KMS-11 (cell line): ENCODE results near the gene SHROOM1.

Source experiments
- H2AFZ ChIP-seq: fragments of 200-600 bp; sonication (generic); 2 replicates; pipeline ENCODE4 v1.6.1; 2016; ENCODE audit warnings: antibody characterized with exemption, mixed run types, low read depth
- H3K27ac ChIP-seq: fragments of 200-600 bp; sonication (generic); 2 replicates; pipeline ENCODE4 v1.6.1; 2016; ENCODE audit warnings: mild to moderate bottlenecking, mixed run types
- H3K27me3 ChIP-seq: fragments of 200-600 bp; sonication (generic); 2 replicates; pipeline ENCODE4 v1.6.1; 2017; ENCODE audit warnings: mild to moderate bottlenecking, low read depth, mixed run types, moderate library complexity; ENCODE audit not compliant: insufficient read depth
- H3K36me3 ChIP-seq: fragments of 200-600 bp; sonication (generic); 2 replicates; pipeline ENCODE4 v1.6.1; 2017; ENCODE audit warnings: mild to moderate bottlenecking, mixed run types; ENCODE audit not compliant: insufficient read depth
- H3K4me1 ChIP-seq: fragments of 200-600 bp; sonication (generic); 2 replicates; pipeline ENCODE4 v1.6.1; 2016; ENCODE audit warnings: mild to moderate bottlenecking, low read depth, mixed run types; ENCODE audit not compliant: poor library complexity, severe bottlenecking
- H3K4me2 ChIP-seq: fragments of 200-600 bp; sonication (generic); 2 replicates; pipeline ENCODE4 v1.7.0; 2016; ENCODE audit warnings: mild to moderate bottlenecking, mixed run types
- H3K4me3 ChIP-seq: fragments of 200-600 bp; sonication (generic); IDR thresholded peaks from 2 replicates; pipeline ENCODE4 v1.6.1; 2017; ENCODE audit warnings: low read depth, low read length, mixed read lengths; ENCODE audit not compliant: insufficient read depth
- H3K79me2 ChIP-seq: fragments of 200-600 bp; sonication (generic); 2 replicates; pipeline ENCODE4 v1.6.1; 2016; ENCODE audit warnings: low read depth, mixed run types; ENCODE audit not compliant: insufficient read depth
- H3K9ac ChIP-seq: fragments of 200-600 bp; sonication (generic); 2 replicates; pipeline ENCODE4 v1.6.1; 2016; ENCODE audit warnings: mild to moderate bottlenecking, mixed run types
- H4K20me1 ChIP-seq: fragments of 200-600 bp; sonication (generic); 2 replicates; pipeline ENCODE4 v1.6.1; 2016; ENCODE audit warnings: mild to moderate bottlenecking, mixed run types; ENCODE audit not compliant: insufficient read depth
- TF ChIP-seq, protein P1 (sequence below): fragments of 200-600 bp; sonication (generic); conservative IDR thresholded peaks from 2 replicates; pipeline ENCODE4 v1.6.1; 2017; ENCODE audit warnings: low read depth, mild to moderate bottlenecking, antibody characterized with exemption, low read length, moderate library complexity, mixed read lengths

Gene SHROOM1

DNA sequence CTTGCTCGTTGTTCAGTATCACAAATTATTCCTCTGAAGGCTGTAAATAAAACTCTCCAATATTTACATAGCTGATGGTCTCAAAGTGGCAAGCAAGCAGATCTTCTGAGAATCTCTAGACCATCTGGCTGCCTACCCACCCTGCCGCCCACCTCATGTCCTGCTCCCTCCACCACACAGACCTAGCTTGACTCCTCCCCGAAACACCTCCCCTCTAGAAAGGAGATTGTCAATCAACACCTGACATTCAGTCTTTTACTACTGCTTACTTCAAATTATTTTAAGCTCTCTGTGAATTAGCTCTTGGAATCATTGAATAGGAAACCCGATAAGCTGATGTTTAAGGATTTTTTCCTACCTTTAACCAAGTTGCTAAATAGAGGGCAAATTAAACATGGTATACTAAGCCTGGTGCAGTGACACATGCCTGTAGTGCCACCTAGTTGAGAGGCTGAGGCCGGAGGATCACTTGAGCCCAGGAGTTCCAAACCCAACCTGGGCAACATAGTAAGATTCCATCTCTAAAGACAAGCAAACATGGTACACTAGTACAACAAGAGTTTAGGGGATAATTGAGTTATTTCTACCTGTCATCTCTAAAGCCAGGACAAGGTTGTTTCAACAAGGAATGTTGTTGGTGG lies 28.3 kb downstream of the SHROOM1 start:
- no peak overlapping the region for H3K4me3 ChIP-seq
- H3K27ac ChIP-seq: no peak overlapping the region
- TF ChIP-seq, protein P1, sequence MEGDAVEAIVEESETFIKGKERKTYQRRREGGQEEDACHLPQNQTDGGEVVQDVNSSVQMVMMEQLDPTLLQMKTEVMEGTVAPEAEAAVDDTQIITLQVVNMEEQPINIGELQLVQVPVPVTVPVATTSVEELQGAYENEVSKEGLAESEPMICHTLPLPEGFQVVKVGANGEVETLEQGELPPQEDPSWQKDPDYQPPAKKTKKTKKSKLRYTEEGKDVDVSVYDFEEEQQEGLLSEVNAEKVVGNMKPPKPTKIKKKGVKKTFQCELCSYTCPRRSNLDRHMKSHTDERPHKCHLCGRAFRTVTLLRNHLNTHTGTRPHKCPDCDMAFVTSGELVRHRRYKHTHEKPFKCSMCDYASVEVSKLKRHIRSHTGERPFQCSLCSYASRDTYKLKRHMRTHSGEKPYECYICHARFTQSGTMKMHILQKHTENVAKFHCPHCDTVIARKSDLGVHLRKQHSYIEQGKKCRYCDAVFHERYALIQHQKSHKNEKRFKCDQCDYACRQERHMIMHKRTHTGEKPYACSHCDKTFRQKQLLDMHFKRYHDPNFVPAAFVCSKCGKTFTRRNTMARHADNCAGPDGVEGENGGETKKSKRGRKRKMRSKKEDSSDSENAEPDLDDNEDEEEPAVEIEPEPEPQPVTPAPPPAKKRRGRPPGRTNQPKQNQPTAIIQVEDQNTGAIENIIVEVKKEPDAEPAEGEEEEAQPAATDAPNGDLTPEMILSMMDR: no peak

DNA sequence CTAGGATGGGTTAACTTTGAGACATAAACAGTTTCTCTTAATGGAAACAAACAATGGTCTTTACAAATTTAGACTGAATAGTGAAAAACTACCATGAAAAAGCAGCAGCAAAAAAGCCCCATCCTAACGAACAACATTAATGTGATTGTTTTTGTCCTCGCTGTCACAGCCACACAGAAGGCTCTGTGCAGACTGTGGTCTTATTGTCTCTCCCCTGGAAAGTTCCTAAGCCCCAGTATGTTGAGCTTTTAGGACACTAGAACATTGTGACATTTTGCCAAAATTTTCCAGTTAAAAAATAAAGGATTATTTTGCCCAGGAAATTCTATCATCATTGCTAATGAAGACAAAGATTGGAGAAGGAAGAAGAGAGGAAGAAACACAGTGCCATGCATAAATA lies 29.9 kb downstream of the SHROOM1 start:
- Histone ChIP-seq H3K36me3 (no peaks in the 10 kb centered on the region), H4K20me1 (no peaks in the 10 kb centered on the region), H2AFZ (no peak overlapping the region), H3K27ac (no peak overlapping the region), H3K4me3 (no peak overlapping the region), H3K4me2 (no peak overlapping the region), H3K9ac (no peak overlapping the region), H3K79me2 (no peaks in the 10 kb centered on the region), H3K27me3 (no peaks in the 10 kb centered on the region), H3K4me1 (no peaks in the 10 kb centered on the region)
- TF ChIP-seq, protein P1: no peak

More for the DNA sequence above, 28.3 kb downstream of the SHROOM1 start:
- H4K20me1 ChIP-seq: no peaks in the 10 kb centered on the region
- H3K79me2 ChIP-seq: no peaks in the 10 kb centered on the region
- H3K9ac ChIP-seq: no peak overlapping the region
- H3K36me3 ChIP-seq: no peaks in the 10 kb centered on the region
- no peaks in the 10 kb centered on the region for H3K27me3 ChIP-seq
- no peak overlapping the region for H2AFZ ChIP-seq
- H3K4me2 ChIP-seq: no peak overlapping the region
- H3K4me1 ChIP-seq: no peaks in the 10 kb centered on the region

GRCh38 chr5:132799392-132799791 lies 31.1 kb downstream of the SHROOM1 start:
- TF ChIP-seq, protein P1: no peak
- Histone ChIP-seq H3K27me3 (no peaks in the 10 kb centered on the region), H3K4me3 (no peak overlapping the region), H3K79me2 (no peaks in the 10 kb centered on the region), H4K20me1 (no peaks in the 10 kb centered on the region), H3K4me1 (no peaks in the 10 kb centered on the region), H3K36me3 (no peaks in the 10 kb centered on the region), H3K9ac (no peak overlapping the region), H3K27ac (no peak overlapping the region), H3K4me2 (no peak overlapping the region), H2AFZ (no peak overlapping the region)

- no peaks in the 10 kb centered on the region for H3K27me3 ChIP-seq
- no peaks in the 10 kb centered on the region for H4K20me1 ChIP-seq
- H3K79me2 ChIP-seq: no peaks in the 10 kb centered on the region
- H3K36me3 ChIP-seq: no peaks in the 10 kb centered on the region
- H3K4me1 ChIP-seq: no peaks in the 10 kb centered on the region
- no peak overlapping the region for H3K4me2 ChIP-seq
- H2AFZ ChIP-seq: no peak overlapping the region
- H3K4me3 ChIP-seq: no peak overlapping the region
- TF ChIP-seq, protein P1: no peak
- H3K27ac ChIP-seq: no peak overlapping the region
- no peak overlapping the region for H3K9ac ChIP-seq
Observed at GRCh38 chr5:132797651-132798050, 32.8 kb downstream of the SHROOM1 start.
